K562 (cell line): ENCODE results near the gene B3GNT4. TPM values are rescaled to one million over a fixed set of nuclear protein-coding genes. Genes with fewer than 3 reads are reported as not detected.

Experiments used
- BRF2 ChIP-seq: IDR thresholded peaks from 3 replicates; pipeline ENCODE4 v1.6.1; 2011; ENCODE audit warnings: borderline replicate concordance, mild to moderate bottlenecking; ENCODE audit not compliant: insufficient read length, insufficient read depth
- CBFA2T3 ChIP-seq: fragments of 450-650 bp; IDR thresholded peaks from 2 replicates; pipeline ENCODE4 v1.6.1; 2017
- CXXC5 ChIP-seq: fragments of 250-450 bp; sonication (Bioruptor Pico); IDR thresholded peaks from 2 replicates; pipeline ENCODE4 v1.8.0; 2022; ENCODE audit warnings: inconsistent platforms, mild to moderate bottlenecking, moderate library complexity
- ESRRB ChIP-seq: fragments of 250-450 bp; sonication (Bioruptor Pico); IDR thresholded peaks from 2 replicates; pipeline ENCODE4 v1.5.0; 2020; ENCODE audit warnings: mild to moderate bottlenecking, moderate library complexity, borderline replicate concordance
- ETS1 ChIP-seq: conservative IDR thresholded peaks from 2 replicates; pipeline ENCODE4 v1.6.1; 2011; ENCODE audit warnings: low read depth, mild to moderate bottlenecking, low read length; ENCODE audit not compliant: control insufficient read depth
- HINFP ChIP-seq: fragments of 450-650 bp; conservative IDR thresholded peaks from 2 replicates; pipeline ENCODE4 v1.6.1; 2016; ENCODE audit warnings: missing genetic modification characterization, low read depth, mild to moderate bottlenecking, control low read depth, missing compliant biosample characterization
- HNRNPH1 ChIP-seq: fragments of 200-400 bp; formaldehyde crosslinking; optimal IDR thresholded peaks from 2 replicates; pipeline ENCODE3; 2017; ENCODE audit warnings: low read depth, mild to moderate bottlenecking, low read length, moderate library complexity
- LCOR ChIP-seq: sonication (generic); formaldehyde crosslinking; IDR thresholded peaks from 2 replicates; pipeline ENCODE4 v1.8.0; 2022; ENCODE audit warnings: mild to moderate bottlenecking, missing genetic modification reagents
- MYC ChIP-seq, 2 experiments: fragments of 250-450 bp in 1 of 2; sonication (Bioruptor Pico) in 1 of 2; IDR thresholded peaks; 2 replicates each; pipeline versions ENCODE4 v1.5.1 to v1.6.1; 2012 to 2021; ENCODE audit warnings: low read depth in 2 of 2, borderline replicate concordance in 1 of 2, improper control_type of control experiment in 1 of 2, low read length in 1 of 2, mild to moderate bottlenecking in 1 of 2, moderate library complexity in 1 of 2
- NRF1 ChIP-seq, 2 experiments: fragments of 450-650 bp; IDR thresholded peaks in 1 of 2; conservative IDR thresholded peaks in 1 of 2; 2 replicates each; pipeline ENCODE4 v1.6.1; 2014; ENCODE audit warnings: mild to moderate bottlenecking in 2 of 2
- POLR2AphosphoS2 ChIP-seq: IDR thresholded peaks from 2 replicates; pipeline ENCODE4 v1.6.1; 2012; ENCODE audit warnings: low read length, improper control_type of control experiment
- SMAD2 ChIP-seq: fragments of 150-350 bp; IDR thresholded peaks from 2 replicates; pipeline ENCODE4 v1.6.1; 2014; ENCODE audit warnings: low read depth, mild to moderate bottlenecking, low read length
- SMAD4 ChIP-seq: fragments of 250-450 bp; sonication (Bioruptor Pico); conservative IDR thresholded peaks from 2 replicates; pipeline ENCODE4 v1.8.0; 2021; ENCODE audit warnings: inconsistent platforms, mild to moderate bottlenecking, moderate library complexity
- SNAPC5 ChIP-seq: fragments of 250-450 bp; sonication (Bioruptor Pico); IDR thresholded peaks from 2 replicates; pipeline ENCODE4 v1.8.0; 2021; ENCODE audit warnings: moderate library complexity, mild to moderate bottlenecking, inconsistent platforms
- TCF15 ChIP-seq: fragments of 250-450 bp; sonication (Bioruptor Pico); IDR thresholded peaks from 2 replicates; pipeline ENCODE4 v1.8.0; 2022; ENCODE audit warnings: moderate library complexity, mild to moderate bottlenecking, inconsistent platforms
- USF1 ChIP-seq: sonication (generic); formaldehyde crosslinking; IDR thresholded peaks from 2 replicates; pipeline ENCODE4 v1.9.0; 2022; ENCODE audit warnings: mild to moderate bottlenecking, missing genetic modification reagents
- ZBTB17 ChIP-seq: fragments of 450-650 bp; formaldehyde crosslinking; IDR thresholded peaks from 2 replicates; pipeline ENCODE4 v1.4.0; 2020; ENCODE audit warnings: mild to moderate bottlenecking
- ZBTB2 ChIP-seq: fragments of 450-650 bp; IDR thresholded peaks from 2 replicates; pipeline ENCODE4 v1.6.1; 2016; ENCODE audit warnings: antibody characterized with exemption
- ZNF347 ChIP-seq: fragments of 450-650 bp; formaldehyde crosslinking; IDR thresholded peaks from 2 replicates; pipeline ENCODE4 v1.4.0; 2020; ENCODE audit warnings: low read depth, mild to moderate bottlenecking, moderate library complexity
- polyA plus RNA-seq, 8 experiments: library from polyadenylated mRNA; depleted of rRNA in 4 of 8; stranded (reverse) in 5 of 8; unstranded in 3 of 8; fragments of >200 nt; fragmentation: Nextera tagmentation in 2 of 8; fragmentation: Illumina TruSeq in 1 of 8; extraction: Ambion mirVana in 2 of 8; extraction: Trizol in 1 of 8; gene quantifications; 2 replicates each; pipeline versions ENCODE4 v1.2.1 to v1.2.3, GENCODE V29; 2011 to 2014; ENCODE audit warnings: inconsistent platforms in 1 of 8, missing spikeins in 1 of 8
- total RNA-seq, 7 experiments: library from RNA; depleted of rRNA in 6 of 7; stranded (reverse); fragments of >200 nt in 6 of 7; fragmentation: Illumina TruSeq in 2 of 7; extraction: Trizol in 2 of 7; gene quantifications; 2 replicates each; pipeline versions ENCODE4 v1.2.1 to v1.2.3, GENCODE V29; 2011 to 2021; ENCODE audit warnings: low replicate concordance in 1 of 7

B3GNT4 gene
- total and polyA plus RNA-seq, 9 of the 15 experiments (the other 6 are each of a cell fraction or from before 2014, with no cell fraction given) = 0.17 to 3.2 (median 1.3) TPM

GRCh38 chr12:122226366-122227125, 23.0 kb downstream of the B3GNT4 start (continued):
- TF ChIP-seq HNRNPH1 (no peak), USF1 (peak; percentile 75), MYC (IDR thresholded peaks at IDR 0.05; ENCODE audit: low read depth, low read length) (peak; percentile 72), MYC (CRISPR knock-in tag; IDR thresholded peaks at IDR 0.05; ENCODE audit: borderline replicate concordance, low read depth) (no peak), BRF2 (no peak), SNAPC5 (CRISPR knock-in tag) (no peak), ZNF347 (CRISPR knock-in tag) (no peak), TCF15 (CRISPR knock-in tag) (no peak), ETS1 (peak; percentile 86), SMAD2 (no peak), HINFP (tag) (no peak), ZBTB17 (peak; percentile 72; the same call in 1 of the 2 replicates), NRF1 (conservative IDR thresholded peaks at IDR 0.05 in 1 of 2, IDR thresholded peaks at IDR 0.05 in 1 of 2) (no peak), ESRRB (CRISPR knock-in tag) (no peak), ZBTB2 (no peak), POLR2AphosphoS2 (no peak), CXXC5 (CRISPR knock-in tag) (peak; percentile 82), LCOR (CRISPR knock-in tag) (peak; percentile 95), CBFA2T3 (no peak), SMAD4 (CRISPR knock-in tag) (peak; percentile 63)
